IPS-11a (cell line): ENCODE results near the gene NR3C2.
"Not testable (repeated sequence)": the region's sequence is repeated elsewhere in the genome, so short reads cannot be mapped to it uniquely, and the experiment has no call there.

Experiments used
- H3K4me3 ChIP-seq: one replicate; pipeline ENCODE4 v1.5.1; 2013; ENCODE audit warnings: low read depth, low read length, control low read depth

The NR3C2 gene

DNA sequence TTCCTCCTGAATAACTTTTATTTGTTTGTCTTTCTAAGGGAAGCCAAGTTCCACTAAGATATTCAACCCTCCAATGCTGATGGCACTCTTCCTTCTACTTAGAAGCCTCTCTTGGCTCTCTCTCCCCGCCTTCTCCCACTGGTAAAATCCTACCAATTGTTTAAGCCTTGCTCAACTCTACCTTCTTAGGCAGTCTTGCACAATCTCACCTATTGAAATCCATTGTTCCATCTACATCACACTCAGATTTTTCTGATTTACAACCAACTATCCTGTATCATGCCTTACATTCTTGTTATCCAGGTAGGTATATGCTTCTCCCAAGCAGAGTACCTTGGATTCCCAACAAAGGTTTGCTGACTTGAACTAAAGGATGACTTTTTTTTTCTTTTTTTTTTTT lies 69.1 kb downstream of the NR3C2 start:
- H3K4me3 ChIP-seq = no peak overlapping the region

DNA sequence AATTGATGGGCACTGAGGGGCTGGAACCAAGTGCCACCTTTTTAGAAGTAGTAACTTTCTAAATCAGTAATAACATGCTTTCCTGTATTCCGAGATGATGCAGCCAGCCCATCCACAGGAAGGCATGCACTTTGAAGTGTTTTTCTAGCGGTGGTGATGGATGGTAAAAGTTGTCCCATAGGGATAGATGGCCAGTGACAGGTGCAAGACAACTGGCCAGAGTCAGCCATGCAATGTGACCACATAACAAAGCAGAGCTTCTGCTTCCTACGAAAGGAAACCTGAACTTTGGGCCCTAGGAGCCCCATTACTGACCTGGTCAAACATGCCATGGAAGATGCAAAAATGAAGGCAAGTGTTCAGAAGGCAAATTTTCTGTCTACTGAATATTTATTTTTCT lies 72.3 kb downstream of the NR3C2 start:
- H3K4me3 ChIP-seq = no peak overlapping the region

DNA sequence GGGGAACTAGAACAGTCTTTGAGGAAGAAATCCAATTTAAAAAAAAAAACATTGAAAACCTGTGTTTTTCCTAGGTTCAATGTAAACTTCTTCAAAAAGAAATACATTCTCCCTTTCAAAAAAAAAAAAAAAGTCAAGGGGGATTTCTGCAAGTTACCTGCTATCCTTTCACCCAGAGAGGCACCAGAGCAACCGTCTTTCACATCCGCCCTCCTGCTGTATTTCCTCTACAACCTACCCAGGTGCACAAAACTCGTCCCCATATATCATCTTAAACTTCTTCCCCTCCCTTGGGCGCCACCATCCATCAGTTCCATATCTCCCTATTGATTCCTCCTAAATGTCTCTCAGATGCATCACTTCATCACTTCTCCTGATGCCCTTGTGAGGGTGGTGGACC lies 74.5 kb downstream of the NR3C2 start:
- no peak overlapping the region for H3K4me3 ChIP-seq

DNA sequence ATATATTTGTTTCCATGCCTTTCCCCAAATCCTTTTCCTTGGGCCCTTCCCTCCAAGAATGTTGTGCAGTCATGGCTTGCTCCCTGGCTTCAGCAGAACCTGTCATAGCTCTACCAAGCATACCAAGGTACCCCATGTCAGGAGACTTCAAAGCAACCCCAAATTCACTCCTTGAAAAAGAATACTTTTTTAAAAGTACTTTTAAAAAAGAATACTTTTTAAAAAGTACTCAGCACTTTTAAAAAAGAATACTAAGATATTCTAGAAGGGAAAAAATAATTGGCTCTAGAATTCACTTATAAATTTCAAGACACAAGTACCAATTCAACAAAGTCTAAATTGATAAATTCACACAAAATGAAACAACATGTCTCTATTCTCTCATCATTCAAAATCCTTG lies 76.0 kb downstream of the NR3C2 start:
- H3K4me3 ChIP-seq = no peak overlapping the region

DNA sequence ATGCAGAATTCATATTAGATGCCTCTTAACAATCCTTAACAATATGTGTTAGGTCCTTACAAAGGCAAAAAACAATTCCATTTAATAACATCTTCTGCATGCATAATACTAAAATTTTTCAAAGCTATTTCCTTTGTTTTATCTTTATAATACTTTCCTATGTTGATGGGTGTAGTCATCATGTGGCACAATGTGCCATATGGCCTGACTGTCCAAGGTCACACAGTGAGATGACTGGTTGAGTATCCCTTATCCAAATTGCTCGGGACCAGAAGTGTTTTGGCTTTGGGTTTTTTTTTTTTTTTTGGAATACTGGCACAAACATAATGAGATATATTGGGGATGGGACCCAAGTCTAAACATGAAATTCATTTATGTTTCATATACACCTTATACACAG lies 77.7 kb downstream of the NR3C2 start:
- H3K4me3 ChIP-seq = no peak overlapping the region

DNA sequence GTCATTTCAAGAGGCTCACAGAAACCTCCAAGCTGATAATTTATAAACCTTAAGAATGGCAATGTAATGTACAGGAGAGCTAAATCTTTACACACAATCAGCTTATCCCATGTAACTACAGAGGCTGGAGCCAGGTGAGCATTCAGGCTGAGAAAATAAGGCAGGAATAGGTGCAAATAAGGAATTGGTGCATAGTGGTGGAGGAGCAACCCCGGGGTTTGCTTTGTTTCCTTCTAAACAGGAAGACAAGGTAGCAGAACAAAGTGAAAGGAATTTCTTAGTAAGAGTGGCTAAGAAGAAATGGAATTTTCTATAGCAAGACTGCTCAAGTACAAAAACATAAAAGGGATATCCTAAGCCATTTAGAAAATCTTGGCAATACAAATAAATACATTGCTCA lies 82.4 kb downstream of the NR3C2 start:
- no peak overlapping the region for H3K4me3 ChIP-seq

DNA sequence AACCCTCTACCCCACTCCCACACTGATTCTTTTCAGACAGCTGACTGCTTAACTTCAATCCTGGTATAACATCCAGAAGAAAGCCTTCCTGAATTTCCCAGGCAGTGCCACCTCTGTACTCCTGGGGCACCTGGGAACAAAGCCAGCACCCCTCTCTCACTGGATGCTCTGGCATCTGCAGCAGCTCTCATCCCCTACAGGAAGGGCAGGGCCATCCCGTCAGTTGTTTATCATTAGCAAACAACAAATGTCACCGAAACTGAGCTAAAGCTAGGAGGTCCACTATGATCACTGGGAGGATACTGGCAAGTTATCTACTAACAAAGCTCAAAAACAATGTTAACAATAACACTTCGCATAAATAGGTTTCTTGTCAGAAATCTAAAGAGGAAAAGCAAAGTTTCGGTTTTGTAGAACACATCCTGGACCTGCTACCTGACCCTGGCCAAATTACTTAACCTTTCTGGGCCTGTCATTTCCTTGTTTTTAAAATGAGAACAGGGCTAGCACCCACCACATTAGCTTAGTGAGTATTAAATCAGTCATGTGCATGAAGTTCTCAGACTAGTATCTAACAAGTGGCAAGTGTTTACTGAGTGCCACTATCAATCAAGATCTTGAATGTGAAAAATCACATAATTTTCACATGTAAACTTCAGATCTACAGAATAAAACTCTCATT lies 86.6 kb downstream of the NR3C2 start:
- H3K4me3 ChIP-seq = no peak overlapping the region

DNA sequence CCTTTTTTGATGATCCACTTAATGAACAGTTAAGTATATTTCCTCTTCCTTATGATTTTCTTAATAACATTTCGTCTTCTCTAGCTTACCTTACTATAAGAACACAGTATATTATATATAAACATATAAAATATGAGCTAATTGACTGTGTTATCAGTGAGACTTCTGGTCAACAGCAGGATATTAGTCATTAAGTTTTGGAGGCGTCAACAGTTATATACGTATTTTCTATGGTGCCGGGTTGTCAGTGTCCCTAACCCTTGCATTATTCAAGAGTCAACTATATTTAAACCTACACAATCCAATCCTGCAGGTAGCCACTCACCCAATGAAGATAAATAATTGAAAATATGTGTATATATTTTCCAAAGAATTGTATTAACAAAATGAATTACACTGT lies 88.0 kb downstream of the NR3C2 start:
- no peak overlapping the region for H3K4me3 ChIP-seq

DNA sequence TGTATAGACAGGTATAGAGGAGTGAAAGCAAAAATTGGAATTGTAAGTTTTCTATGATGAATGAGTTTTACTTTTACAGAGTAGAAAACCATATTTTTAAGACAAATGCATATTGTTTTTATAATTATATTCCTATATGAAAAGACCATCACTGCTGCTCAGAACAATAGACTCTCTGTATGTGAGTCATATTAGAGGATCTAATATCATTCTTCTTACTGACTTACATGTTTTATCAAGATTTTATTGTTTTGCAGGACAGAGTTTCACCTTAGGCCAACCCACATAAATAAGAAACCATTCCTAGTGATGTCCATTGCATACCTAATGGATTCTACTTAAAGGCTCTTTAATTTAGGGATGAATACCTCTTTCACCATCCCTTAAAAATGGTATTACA lies 88.6 kb downstream of the NR3C2 start:
- no peak overlapping the region for H3K4me3 ChIP-seq

DNA sequence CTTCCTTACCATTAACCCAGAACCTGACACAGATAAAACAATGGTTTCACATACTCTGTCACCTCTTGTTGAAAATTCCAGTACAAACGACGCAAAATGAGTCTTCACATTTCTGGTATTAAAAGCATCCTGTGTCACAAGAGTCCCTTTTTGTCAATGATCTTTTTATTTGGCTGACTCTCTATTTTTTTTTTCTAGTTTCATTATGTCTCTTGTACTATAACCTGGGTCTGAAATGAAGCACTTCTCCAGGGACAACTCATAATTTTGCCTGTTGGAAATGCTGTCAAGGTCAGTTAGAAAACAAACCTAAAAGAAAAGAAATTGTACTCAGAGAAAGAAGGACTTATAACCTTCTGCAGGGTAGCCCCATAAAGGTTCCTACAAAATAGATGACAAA lies 93.1 kb downstream of the NR3C2 start:
- no peak overlapping the region for H3K4me3 ChIP-seq

DNA sequence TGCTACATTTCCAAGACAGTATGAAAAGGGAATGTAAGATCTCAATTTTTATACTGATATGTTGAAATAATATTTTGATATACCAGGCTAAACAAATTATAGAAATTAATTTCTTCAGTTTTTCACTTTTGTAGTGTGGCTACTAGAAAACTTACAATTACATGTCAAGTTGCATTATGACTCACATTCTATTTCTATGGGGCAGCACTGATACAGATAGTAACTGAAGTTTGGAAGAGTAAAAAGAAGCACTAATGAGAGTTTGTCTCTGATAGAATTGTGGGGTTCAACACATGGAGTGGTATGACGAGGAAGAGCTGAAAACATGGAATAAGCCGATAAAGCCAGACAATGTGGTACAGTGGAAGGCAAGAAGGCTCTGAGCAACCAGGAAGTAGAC lies 95.6 kb downstream of the NR3C2 start:
- no peak overlapping the region for H3K4me3 ChIP-seq

DNA sequence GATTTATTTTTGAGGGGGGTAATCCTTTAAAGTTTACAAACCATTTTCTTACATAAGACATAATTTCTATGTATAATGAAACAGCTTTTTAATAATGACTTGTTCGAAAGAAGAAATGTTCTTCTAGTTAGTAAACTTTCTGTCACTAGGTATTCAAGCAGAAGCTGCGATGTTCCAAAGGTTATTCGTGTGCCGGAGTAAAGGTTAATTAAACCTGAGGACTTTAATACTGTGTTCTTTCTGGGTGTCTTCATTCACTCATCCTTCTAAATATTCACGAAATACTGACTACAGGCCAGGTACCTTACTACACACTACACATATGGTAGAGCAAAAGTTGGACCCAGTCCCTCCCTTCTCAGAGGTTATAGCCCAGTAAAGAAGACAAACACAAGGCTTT lies 96.7 kb downstream of the NR3C2 start:
- no peak overlapping the region for H3K4me3 ChIP-seq

DNA sequence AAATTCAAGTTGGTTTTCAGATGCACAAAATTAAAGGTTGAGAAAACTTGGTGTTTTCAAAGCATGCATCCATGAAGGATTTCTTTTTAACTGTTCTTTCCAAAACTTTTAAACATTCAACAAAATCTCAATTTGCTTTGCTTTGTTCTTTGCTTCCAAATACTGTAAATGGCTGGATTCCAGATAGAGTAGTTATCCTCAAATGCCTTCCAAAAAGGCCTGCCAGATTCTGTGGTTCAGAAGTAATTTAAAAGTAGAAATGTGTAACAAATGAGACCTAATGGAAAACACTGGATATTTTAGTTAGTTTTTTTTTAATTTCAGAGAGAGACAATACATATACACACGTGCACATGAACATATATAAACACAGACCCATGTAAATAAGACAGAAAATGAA lies 97.3 kb downstream of the NR3C2 start:
- H3K4me3 ChIP-seq = no peak overlapping the region

DNA sequence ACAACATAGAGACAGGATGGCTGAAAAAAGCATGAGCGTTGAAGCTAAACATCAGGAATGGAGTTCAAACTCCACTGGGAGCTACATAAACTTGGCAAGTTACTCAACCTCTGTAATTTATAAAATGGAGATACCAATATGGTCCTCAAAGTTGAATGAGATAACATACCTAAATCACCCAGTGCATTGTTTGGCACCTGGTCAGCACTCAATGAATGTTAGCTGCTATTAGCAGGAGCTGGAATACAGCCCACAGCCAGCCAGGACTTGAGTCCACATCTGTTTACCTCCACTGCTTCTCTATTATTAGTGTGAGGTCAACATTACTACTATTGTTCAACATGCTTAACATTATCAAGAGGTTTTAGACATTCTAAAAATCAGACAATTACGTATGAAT lies 97.9 kb downstream of the NR3C2 start:
- no peak overlapping the region for H3K4me3 ChIP-seq

DNA sequence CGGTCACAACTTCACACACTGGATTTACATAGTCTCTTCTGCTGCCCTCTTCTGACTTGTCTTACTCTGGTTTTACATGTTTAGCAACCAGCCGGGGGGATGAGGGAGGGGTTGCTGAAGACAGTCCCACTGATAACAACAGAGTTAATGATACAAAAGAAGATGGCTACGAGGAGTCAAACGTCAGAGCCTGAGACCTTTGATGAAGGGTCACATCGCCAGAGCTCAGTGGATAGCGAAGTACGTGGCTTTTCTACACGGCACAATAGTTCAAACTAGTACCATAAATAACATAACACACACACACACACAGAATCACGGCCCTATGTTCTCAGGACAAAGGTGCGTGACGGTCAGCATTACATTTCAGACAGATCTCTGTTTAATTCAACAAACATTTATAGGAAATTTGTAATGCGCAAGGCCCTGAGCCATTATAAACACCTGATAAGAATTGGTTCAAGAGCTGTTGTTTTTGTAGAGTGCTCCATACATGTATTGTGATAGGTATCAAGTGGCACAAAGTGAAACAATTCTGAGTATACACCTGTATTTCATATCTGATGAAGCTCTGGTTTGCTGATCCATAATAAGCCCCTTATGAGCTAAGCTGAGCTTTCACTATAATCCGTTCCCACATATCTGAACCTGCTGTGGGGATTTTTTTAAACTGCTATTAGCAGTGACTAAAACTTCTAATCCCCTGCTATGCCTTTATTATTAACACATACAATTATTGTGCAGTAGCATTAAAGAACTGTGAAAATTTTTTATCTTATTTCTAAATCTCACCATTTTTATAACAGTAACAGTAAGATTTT lies 100.0 kb downstream of the NR3C2 start:
- H3K4me3 ChIP-seq = no peak overlapping the region

DNA sequence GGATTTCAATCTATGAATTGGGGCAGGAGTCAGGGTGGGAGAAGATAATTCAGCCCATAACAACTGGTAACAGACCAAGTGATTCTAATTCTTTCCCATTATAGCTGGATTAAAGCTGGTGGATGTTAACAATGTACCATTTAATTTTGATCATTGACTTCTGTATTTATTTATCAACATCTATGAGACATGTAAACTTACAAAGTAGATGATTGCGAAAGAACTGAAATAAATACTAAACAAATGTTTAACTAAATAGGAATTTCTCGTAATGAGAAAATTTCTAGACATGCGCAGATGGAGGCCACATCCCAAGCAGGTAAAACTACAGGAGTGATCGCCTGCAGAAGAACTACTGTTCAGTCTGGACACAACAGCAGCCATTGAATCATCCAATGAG lies 107.1 kb downstream of the NR3C2 start:
- H3K4me3 ChIP-seq = no peak overlapping the region

DNA sequence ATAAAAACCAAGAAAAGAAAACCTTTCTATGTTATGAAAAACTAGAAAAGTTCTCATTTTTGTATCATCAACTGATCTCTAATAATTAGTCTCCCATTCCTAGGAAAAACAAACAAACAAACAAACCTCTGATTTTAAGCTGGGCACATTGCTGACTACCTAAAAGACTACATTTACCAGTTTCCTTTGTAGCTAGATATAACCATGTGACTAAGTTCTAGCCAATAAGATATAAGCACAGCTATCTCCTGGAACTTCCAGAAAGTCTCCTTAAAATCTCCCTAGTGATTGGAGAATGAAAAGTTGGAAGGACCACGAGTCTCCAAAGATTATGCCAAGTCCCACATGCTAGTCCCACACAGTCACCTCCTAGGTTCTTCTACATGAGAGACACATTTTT lies 108.9 kb downstream of the NR3C2 start:
- H3K4me3 ChIP-seq = no peak overlapping the region

DNA sequence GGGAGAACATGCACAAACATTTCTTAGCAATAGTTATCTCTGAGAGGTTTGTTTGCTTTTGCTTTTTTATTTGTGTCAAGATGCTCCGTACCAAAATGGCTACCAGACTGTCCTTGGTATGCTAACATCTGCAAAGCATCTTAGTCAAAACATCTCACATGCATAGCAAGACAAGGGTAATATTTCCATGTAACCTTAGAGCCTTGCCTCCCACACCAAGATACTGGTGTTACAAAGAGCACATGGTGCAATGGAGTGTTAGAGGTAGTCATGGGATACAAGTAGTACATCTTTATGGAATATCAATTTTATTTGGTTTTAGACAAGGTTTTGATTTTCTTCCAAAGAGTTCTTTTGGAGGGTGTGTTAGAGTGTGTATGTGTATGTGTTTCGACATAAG lies 109.7 kb downstream of the NR3C2 start:
- no peak overlapping the region for H3K4me3 ChIP-seq

DNA sequence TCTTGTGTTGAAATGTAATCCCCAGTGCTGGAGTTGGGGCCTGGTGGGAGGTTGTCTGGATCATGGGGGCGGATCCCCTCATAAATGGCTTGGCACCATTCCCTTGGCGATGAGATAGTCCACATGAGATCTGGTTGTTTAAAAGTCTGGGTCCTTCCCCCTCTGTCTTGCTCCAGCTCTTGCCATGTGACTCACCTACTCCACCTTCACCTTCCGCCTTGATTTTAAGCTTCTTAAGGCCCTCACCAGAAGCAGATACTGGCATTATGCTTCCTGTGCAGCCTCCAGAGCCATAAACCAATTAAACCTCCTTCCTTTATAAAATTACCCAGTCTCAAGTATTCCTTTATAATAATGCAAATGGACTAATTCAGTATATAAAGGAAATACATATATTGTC lies 111.5 kb downstream of the NR3C2 start:
- H3K4me3 ChIP-seq = no peak overlapping the region

DNA sequence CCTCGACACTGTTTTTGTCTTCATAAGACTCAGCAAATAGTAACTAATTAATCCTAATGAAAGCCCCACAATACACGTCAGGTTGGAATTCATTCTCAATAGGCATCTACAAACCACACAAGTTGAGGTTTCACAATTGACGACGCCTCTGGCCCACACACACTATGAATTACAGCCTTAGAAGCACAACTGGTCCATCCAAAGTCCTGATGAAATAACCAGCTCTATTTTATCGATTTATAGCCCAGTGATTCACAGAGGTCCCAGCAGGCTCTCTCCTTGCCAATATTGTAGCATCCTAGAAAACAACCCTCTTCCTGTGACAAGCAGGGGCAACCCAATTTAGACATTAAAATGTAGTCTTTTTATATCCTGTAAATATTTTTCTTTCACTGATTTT lies 112.1 kb downstream of the NR3C2 start:
- no peak overlapping the region for H3K4me3 ChIP-seq

DNA sequence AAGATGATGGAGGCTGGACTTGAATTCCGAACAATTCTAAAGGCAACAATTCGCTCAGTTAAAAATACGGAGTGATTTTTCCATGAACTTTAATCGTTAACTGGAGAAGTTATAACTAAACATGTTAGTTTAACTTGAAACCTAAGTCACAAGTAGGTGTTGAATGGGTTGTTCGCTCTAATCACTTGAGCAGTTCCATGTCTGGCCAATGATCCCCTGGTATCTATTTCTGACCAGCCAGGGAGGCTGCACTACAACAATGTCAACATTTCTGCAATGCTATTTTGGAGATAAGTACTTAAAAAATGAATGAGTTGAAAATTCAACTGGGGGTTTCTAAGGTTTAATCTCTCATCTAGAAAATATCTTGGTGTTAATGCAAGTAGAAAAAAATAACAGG lies 112.5 kb downstream of the NR3C2 start:
- no peak overlapping the region for H3K4me3 ChIP-seq

DNA sequence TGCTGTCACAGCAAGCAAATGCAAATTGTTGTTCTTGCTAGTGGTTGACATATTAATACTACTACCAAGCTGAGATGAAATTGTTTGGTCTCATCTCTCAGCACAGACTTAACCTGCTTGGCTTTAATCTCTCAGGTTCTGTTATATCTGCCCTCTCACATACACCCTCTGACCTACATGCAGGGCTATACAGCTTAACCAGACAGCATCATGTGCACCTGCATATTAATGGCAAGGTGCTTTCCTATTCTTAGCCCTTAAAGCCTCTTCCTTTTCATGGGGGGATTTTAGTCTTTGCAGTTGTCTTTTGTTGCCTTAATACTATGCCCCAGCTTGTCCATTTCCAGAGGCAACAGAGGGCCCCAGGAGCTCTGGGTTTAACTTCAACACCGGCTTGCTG lies 114.5 kb downstream of the NR3C2 start:
- H3K4me3 ChIP-seq = no peak overlapping the region

DNA sequence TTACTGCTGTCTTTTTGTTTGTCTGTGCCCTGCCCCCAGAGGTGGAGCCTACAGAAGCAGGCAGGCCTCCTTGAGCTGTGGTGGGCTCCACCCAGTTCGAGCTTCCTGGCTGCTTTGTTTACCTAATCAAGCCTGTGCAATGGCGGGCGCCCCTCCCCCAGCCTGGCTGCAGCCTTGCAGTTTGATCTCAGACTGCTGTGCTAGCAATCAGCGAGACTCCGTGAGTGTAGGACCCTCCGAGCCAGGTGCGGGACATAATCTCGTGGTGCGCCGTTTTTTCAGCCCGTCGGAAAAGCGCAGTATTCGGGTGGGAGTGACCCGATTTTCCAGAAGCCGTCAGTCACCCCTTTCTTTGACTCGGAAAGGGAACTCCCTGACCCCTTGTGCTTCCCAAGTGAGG lies 118.9 kb downstream of the NR3C2 start:
- H3K4me3 ChIP-seq = not testable (repeated sequence)
